HuH-7 (cell line): ENCODE results near the gene ADD3.

Experiments
- DNase-seq: peaks from one replicate; pipeline ENCODE4 v3.0.0; 2011; ENCODE audit warnings: low spot score

The ADD3 gene

GRCh38 chr10:110151467-110151866, 143.7 kb downstream of the ADD3 start:
- no peak for DNase-seq

DNA sequence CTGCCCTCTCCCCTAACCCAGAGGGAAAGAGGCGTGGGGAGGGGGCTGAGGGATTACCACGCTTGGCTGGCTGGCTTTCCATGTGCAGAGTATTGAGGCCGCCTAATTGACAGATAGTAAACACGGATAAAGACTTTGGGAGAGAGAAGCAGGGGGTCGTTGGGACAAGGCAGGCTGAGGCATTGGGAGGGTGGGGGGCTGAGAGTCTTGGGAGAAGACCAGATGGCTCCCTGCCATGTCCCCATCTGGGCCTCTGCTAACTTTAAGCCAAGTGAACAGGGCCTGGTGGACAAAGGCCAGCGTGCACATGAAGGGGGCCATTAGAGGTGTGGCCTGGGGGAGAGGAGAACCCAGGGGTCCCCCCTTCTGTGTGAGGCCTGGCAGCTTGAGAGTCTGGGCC, 144.2 kb downstream of the ADD3 start:
- DNase-seq, result no peak

DNA sequence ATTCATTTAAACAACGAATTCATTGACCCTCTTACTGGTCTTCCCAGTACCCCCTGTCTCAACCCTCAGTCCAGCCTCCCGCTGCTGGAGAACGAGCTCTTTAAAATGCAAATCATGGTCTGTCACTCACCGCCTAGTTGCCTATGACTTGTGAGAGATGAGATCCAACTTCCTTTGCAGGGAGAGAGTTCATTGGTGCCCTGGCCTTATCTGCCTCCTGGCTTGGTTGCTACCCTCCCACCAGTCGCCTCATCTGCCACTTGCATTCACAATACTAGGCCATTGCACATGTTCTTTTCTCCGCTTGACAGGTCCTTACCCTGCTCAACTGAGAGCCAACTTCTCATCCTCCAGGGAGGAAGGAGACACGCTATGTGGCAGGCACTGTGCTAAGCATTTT, 145.6 kb downstream of the ADD3 start:
- no peak for DNase-seq

DNA sequence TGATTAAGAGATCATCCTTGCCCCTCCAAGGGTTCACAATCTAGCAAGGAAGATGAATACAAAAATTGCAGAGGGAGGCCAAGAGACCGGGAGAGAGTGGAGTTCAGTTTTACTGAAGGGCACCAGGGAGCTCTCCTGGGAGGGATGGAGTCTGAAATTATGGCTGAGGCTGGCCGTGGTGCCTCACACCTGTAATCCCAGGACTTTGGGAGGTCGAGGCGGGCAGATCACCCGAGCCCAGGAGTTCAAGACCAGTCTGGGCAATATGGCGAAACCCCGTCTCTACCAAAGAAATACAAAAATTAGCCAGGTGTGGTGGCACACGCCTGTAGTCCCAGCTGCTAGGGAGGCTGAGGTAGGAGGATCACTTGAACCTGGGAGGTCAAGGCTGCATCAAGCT, 148.3 kb downstream of the ADD3 start:
- no peak for DNase-seq

DNA sequence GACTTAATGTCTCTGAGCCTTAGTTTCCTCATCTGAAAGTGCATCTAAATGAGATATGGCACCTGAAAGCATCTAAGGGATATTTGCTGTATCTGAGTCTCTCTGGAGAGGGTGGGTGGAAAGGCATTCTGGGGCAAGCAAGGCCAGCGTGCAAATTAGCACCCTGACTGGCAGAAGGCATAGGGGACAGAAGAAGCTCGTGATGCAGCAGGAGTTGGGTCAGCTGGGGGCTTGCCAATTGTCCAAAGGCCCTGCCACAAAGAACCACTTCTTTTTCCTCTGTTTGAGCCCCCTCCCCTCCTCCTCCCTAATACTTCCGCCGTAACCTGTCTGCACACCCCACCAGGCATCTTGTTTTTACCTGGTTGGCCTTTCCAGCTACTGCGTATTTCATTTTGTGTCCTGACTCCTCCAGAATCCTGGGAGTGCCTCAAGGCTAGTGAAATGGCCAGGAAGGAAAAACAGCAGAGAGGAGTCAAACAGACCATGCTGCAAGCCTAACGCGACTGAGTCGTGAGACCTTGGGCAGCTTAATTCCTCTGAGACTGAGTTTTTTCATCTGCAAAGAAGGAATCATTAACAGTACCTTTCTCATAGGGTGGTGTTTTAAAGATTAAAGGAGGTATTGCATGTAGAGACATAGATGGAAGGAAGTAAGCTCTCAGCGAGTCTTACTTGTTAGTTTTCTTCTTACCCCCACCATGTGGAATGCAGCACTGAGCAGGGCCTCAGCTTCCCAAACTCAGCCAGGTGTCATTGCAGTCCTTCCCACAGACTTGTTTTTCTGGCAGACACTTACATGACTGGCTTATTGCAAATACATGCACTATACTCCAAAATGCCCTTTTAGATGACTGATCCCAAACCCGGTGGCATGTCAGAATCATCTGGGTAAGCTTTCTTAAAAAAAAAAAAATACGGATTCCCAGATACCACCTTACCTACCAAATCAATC, 150.5 kb downstream of the ADD3 start:
- no peak for DNase-seq

- no peak for DNase-seq
Measured at GRCh38 chr10:110160081-110160480, 152.3 kb downstream of the ADD3 start.

DNA sequence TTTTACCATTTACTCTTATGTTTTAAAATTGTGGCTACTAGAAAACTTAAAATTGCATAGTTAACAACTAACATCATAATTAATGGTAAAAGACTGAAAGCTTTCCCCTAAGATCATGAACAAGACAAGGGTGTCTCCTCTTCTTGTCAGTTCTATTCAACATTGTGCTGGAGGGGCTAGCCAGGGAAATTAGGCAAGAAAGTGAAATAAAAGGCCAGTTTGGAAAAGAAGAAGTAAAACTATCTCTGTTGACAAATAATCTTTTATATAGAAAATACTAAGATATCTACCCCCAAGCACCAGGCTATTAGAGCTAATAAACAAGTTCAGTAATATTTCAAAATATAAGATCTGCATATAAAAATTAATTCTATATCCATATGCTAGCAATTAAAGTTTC, 152.7 kb downstream of the ADD3 start:
- DNase-seq, result no peak

DNA sequence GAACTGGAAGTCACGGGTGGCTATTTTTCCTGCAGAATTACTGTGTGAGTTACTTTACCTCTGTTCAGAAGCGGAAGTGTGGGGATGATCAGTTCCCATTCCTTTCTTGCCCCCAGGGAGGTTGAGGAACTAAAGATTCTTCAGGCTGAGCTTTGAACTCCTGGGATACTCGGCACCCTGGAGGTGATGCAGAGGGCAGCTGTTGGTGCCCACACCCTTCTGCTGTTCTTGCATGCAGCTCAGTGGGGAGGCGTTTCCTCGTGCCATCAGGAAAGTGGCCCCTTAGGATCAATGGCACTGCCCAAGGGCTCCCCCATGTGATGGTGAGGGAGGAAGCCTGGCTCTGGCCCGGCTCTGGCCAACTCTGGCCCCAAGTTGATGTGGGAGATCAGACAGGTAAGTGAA, 155.0 kb downstream of the ADD3 start:
- DNase-seq, result no peak

- DNase-seq, result peak; percentile 43
Measured at GRCh38 chr10:110163192-110163773, 155.5 kb downstream of the ADD3 start.

DNA sequence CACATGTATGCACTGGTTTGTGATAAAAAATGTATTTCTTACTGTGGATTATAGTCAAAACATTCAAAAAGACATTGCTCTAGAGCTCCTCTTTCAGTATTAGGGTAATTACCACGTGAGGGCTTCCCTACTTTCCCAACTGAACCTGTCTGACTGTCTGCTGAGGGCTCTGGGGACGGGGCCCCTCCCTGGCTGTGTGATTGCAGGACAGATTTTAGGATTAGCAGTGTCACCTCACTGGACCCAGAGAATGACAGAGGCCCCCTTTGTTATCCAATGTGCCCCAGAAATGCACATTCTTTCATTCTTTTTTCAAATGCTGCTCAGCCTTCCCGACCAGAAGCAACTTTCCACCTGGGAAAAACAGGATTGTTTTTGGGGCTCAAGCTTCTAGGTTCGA, 156.1 kb downstream of the ADD3 start:
- no peak for DNase-seq

GRCh38 chr10:110165239-110165638, 157.5 kb downstream of the ADD3 start:
- no peak for DNase-seq

- DNase-seq, result no peak
Measured at GRCh38 chr10:110167149-110167548, 159.4 kb downstream of the ADD3 start.

DNA sequence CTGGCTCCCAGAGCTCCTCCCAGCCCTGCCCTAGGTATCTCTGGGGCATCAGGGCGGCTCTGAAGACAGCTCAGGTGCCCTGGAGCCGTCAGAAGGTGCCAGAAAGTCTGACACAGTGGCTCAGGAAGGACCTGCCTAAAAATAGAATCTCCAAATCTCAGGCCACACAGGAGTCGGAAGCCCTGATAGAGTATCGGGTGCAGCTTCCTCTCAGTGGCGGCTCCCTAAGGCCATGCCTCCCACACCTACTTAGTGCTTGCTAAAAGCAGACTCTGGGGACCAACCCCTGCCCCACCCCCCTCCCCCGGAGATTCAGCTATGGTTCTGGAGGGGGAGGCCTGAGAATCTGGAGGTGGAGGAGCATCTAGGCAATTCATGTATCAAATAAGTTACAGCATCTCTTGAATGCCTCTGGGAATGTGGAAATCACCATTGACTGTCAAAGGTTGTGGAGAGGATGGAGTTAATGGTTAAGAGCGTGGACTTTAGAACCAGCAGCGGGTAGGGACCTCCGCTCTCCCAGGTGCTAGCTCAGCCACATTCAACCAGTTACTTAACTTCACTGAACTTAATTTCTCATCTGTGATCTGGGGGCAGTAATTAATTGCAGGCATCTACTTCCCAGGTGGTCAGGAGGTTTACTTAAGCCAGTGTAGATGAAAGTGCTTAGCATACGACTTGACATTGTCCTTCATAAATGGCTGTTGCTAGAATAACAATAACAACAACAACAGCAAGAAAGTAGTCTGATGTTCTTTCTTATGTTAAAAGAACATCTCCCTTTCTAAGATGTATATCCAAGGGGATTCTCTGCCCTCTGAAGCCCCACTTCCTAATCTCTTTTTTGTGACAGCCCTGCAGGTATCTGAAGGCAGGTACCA, 161.1 kb downstream of the ADD3 start:
- DNase-seq, result peak; percentile 70

GRCh38 chr10:110169586-110169985, 161.8 kb downstream of the ADD3 start:
- no peak for DNase-seq

- no peak for DNase-seq
Measured at GRCh38 chr10:110170142-110170971, 162.6 kb downstream of the ADD3 start.

GRCh38 chr10:110171032-110171431, 163.2 kb downstream of the ADD3 start:
- DNase-seq, result no peak

GRCh38 chr10:110172155-110172554, 164.4 kb downstream of the ADD3 start:
- no peak for DNase-seq

DNA sequence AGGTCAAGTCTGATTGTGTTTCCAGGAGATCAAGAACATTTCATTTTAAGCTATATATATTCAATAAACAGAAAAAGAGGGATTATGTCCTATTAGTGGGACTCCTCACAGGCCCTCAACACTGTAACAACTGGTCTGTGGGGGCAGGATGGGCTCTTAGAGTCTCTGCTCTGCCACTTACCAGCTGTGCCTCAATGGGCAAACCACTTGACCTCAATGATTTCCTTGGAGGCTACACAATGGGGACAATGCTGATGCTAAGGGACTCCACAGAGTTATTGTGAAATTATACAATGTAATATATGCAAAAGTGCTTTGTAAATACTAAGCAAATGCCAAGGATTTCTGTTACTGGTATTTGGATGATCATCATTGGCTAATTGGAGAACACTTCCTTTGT, 166.4 kb downstream of the ADD3 start:
- DNase-seq, result no peak

GRCh38 chr10:110174816-110175215, 167.0 kb downstream of the ADD3 start:
- DNase-seq, result no peak

DNA sequence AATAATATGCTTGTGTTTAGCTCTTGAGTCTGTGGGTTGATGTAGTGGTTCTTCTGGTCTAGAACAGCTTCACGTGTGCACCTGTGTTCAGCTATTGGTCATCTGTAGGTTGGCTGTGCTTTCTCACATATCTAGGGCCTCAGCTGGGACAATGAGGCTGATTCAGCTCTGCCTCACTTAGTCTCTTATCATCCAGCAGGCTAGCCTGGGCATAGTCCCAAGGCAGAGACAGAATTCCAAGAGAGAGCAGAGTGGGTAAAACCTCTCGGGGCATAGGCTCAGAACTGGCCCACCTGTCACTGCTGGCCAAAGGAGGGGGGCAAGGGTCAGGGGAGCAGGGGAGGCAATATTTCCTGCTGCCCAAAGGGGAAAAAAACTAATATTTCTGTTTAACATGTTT, 167.6 kb downstream of the ADD3 start:
- DNase-seq, result no peak

DNA sequence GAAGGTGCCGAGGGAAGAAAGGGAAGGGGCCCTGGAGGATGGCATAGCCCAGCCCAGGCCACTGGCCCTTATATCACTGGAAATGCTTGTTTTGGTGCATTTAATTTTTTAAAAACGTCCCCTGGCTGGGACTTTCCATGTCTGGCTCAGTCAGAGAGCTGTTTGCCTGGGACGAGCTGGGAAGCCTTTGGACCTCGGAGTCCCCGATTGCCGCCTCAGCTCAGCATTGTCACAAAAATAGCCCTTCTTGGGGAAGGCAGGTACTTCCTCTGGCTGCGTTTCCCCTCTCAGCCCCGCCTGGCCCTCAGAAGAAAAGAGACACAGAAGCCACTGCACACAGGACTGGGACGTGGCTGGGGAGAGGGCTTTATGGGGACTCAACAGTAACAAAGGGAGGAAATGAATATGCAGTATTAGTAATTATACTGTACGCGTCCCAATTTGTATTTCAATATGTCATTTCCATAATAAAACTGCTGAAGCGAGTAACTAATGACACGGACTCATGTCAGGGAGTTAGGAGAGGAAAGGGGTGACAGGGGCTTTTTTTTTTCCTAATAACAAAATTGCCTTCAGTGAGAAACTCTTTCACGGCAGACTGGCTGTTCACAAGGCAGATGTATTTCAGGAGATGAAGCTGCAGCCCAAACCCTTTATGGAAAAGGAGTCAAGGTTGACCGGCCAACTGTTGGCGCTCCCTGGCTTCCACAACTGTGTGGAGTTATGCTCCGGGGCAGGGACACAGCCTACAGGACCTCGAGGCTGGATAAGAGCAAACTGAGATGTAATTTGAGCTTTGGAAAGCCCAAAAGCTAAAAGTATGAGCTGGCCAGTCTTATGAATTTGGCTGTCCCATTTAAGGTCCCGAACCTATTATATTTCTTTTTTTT, 168.6 kb downstream of the ADD3 start:
- DNase-seq, result no peak
